ENCODE results near the gene KCTD19.

The KCTD19 gene

DNA sequence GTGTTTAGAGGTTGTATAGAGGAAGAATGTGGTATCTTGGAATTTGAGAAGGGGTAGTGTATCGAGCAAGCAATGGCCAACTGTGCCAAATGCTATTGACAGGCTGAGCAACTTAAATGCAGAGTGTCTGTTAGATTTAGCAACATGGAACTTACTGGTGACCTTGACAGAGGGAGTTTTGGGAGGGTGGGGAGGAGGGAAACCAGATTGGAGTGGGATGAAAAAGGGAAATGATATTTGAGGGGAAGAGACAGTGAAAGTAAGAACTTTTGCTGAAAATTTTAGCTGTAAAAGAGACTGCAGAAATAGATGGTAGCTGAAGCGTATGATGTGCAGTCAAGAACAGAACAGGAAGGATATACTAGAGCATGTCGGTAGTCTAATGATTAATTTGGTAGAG is 1.2 kb upstream of the KCTD19 start:
- in situ Hi-C loops (cut with MboI; ENCODE audit: low sequenced_read_pairs), result no loop called here

DNA sequence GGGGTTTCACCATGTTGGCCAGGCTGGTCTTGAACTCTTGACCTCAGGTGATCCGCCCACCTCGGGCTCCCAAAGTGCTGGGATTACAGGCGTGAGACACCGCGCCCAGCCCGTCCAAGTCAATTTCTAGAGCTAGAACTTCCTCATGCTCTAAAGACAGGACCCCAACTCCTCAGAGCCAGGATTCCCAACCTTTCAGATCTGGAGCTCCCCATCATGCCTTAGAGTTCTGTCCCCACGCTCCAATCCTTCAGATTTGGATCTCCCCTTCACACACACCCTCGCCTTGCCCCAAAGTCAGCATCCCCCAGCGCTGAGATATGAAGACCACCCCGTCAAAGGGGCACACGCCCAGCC is 448 bp downstream of the KCTD19 start:
- in situ Hi-C loops (cut with MboI; ENCODE audit: low sequenced_read_pairs), result no loop called here

DNA sequence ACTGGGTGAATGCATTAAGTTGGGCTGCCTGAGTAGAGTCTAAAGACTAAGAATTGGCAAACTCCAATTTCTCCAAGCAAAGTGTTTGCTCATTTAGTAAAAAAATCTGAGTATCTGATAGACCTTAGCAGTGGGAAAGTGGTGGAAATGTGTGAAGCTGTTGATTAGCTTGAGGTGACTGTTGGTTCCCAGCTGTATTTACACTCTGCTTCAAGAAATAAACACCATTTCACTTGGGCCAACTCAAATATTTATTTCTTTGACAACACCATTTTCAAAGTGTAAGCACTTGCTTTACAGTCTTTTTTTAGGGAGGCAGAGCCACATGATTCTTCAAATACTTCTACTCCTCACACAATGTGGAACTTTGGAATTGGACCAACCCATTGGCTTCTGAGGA is 8.7 kb downstream of the KCTD19 start:
- in situ Hi-C loops (cut with MboI; ENCODE audit: low sequenced_read_pairs), result no loop called here

DNA sequence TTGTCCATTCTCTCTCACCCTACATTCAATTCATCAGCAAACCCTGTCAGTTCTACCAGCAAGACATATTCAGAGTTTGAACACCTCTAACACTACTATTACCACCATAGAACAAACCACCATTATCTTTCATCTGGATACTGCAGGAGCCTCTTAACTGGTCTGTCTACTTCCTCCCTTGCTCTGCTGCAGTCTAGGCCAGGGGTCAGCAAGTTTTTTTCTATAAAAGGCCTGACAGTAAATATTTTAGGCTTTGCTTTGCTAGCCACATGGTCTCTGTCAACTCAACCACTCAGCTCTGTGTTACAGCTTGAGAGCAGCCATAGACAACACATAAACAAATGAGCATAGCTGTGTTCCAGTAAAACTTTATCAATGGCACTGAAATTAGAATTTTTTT is 13.8 kb downstream of the KCTD19 start:
- in situ Hi-C loops (cut with MboI; ENCODE audit: low sequenced_read_pairs), result no loop called here

DNA sequence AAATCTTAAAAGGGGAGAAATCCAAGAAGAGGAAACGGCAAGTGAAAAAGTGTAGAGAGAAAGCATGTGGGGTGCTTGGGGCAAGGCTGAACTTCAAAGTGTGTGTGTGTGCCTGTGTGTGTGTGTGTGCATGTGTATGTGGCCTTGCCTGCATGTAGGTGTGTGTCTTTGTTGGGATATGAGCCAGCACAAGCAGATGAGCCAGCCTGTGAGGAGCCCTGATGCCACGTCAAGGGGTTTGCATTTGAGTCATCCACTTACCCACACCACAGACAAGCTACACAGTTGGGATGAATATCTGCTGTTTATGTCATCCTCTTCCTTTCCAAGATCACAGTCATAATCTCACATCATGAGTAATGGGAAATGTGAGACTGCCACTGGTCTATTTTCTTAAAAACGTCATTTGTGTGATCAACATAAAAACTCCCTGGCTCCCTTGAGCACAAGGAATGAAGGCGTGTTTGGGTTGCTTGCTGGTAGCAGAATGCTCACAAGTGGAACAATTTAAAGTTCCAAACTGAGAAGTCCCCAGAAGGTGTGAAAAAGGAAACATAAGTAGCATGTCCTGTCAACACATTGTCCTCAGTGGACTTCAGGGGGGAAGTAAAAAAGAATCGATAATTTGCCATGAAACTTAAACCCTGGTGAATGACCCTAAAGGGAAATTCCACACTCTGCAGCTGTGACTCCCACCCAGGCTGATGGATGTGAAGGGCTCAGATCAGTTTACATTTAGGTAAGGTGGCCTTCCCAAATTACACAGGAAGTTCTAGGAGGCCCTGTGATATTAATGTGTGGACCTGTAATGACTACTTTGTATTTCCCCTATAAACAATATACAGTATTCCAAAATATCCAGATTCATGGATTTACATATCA is 14.7 kb downstream of the KCTD19 start:
- in situ Hi-C loops (cut with MboI; ENCODE audit: low sequenced_read_pairs), result no loop called here

DNA sequence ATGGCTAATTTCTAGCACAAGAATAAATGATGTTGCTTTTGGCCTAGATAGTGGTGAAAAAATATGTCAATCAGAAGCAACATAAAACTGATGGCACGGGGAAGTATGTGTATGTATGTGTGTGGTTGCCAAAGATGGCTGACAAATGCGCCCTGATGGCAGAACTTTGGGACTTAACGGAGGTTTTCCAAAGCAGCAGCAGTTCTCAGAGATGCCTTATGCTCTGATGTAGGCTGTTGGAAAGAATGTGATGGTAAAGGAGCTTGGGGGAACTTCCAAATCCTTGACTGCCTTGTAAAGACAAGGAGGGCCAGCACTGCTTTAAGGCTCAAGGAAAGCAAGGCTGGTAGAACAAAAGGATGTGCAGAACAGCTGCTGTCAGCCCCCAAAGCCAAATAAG is 16.0 kb downstream of the KCTD19 start:
- in situ Hi-C loops (cut with MboI; ENCODE audit: low sequenced_read_pairs), result no loop called here

DNA sequence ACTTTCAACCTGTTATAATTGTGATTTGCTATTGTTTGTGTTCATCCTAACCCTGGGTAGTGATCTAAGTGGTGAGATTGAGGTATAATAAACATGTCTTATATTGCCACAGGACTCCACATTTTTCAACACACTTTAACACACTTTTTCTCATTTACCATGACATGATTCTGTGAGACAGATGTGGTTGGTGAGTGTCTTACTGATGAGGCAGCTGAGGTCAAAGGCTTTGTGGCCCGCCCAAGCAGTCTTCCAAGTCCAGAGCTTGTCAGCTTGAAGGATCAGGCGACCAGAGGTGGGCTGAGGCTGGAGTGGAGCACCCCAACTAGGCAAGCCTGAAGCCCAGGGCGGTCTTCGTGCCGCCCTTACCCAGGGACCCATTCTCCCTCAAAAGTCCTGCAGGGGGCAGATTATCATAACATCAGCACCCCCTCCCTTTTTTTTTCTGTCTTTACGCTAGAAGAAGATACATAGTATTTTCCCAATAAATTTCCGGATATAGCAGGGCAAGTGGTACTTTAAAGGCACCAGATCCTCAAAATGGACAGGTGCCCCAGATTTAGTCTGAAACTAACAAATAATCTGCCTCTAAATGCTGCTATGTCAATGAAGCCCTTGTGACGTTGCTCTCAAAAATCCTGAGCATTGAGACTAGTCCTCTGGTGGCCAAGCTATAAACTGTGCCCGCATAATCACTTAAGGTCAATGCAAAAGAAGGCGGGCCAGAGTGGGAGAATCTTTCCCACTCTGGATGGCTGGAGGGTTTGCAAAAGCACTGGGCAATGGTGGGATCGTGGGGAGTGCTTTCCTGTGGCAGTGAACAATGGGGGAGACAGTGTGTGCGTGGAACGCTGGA is 21.1 kb downstream of the KCTD19 start:
- in situ Hi-C loops (cut with MboI; ENCODE audit: low sequenced_read_pairs), result no loop called here

DNA sequence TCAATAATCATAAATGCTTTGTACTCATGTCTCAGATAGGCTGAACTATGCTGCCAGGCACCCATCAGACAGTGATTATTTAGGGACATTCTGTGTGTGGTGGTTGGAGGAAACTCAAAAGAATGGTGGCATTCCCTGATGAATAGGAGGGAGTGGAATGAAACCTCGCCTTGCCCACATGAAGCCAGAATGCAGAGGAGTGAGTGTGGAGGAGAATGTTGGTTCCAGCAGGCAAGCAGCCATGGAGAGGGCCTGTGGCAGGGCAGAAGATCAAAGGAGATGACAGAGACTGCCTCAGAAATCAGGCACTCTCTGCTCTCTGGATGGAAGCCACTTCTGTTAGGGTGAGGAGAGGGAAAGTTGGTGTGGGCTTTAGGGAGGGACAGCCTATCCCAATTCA is 22.5 kb downstream of the KCTD19 start:
- in situ Hi-C loops (cut with MboI; ENCODE audit: low sequenced_read_pairs), result no loop called here

DNA sequence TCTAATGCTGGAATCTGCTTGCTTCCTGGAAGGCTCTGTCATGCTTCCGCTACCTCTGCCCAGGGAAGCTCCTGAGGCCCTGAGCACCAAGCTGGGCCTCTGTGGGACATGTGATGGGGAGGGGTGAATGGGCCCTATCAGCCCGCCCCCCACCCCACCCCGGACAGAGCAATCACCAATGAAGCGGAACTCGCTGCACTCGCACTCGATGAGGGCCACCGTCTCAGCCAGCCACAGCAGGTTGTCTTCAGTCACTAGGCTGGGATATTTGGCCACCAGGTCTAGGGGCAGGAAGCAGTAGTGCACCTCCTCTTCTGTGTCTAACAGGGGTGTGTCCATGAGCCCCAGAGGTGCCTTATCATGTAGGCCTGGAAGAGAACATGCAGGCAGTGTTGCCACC is 23.6 kb downstream of the KCTD19 start:
- in situ Hi-C loops (cut with MboI; ENCODE audit: low sequenced_read_pairs), result no loop called here

DNA sequence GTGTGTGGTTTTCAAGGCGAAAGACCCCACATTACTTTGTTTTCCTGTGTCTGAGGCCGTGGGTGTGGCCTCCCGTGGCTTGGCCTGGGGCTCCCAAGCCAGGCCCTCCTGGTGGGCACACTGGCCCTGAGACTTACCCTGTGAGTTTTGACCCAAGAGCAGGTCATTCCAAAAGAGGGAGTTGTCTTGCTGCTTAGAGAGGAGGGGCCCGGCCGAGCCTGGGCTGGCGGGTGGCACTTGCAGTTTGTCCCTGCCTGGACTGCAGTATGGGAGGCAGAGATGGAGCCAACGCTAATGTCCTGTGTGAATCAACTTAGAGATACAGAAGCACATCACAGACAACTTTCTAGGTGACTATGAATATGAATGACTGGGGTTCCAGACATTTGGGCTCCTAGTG is 24.5 kb downstream of the KCTD19 start:
- in situ Hi-C loops (cut with MboI; ENCODE audit: low sequenced_read_pairs), result no loop called here

DNA sequence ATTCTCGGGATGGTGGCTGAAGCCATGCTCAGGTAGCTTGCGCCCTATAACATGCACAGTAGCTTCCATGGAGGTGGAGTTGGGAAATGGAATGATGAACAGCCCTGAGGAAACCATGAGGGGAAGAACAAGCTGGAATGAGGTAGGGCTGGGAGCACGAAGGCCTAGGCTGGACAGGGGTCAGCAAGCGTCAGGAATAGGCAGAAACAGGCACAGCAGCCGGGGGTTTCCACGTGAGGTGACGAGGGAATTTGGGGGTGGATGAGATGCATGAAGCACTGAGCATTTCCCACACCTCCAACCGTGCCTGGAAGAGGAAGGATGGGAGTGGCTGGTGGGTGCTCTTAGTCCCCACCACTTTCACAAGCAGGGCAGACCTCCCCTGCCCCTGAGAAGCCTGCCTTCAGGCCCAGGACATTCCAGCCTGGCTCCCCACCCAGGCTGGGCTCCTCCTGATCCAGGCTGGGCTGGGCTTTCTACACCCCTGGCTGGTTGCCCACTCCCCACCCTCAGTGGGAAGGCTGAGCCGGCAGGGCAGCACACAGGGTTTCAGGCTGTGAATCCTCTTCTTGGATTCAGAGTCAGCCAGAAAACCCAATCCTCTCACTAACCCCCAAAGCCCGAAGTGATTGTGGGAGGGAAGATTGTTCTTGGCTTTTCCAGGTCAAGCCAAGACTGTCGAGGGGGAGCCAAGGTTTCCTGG is 25.3 kb downstream of the KCTD19 start:
- in situ Hi-C loops (cut with MboI; ENCODE audit: low sequenced_read_pairs), result no loop called here

DNA sequence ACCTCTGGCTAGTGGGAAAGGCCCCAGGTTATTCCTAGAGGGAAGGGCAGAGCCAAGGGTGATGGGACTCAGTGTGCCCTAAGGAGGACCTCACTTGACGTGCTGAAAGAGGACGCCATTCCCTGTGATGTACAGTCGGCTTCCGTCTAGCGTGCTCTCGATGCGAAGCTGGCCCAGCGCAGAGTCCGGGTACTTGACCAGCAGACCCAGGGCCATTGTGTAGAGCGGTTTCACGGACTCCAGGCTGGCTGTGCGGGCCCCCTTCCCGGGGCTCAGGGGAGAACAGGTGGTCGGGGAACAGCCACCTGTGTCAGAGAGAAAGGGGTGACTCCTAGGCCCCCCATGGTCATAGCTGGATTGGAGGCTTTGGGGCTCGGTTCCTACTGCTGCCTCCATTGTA is 27.3 kb downstream of the KCTD19 start:
- in situ Hi-C loops (cut with MboI; ENCODE audit: low sequenced_read_pairs), result no loop called here

DNA sequence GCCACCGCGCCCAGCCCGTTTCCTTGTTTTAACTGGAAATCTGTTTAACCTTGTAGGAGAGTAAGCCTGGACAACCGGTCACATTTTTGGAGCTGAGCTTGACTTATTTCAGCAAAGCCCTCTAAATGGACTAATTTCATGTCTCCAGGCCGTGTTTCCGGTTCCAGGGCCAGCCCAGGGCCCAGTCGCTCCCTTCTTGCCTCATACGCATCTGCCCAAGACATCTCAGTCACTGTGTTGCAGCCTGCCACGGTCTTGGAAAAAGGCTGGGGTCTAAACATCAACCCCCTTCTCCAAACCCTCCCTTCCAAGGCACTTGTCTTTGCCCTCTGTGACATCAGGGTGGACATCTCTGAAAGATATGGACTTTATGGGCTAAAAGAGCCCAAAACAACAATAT is 28.3 kb downstream of the KCTD19 start:
- in situ Hi-C loops (cut with MboI; ENCODE audit: low sequenced_read_pairs), result no loop called here

DNA sequence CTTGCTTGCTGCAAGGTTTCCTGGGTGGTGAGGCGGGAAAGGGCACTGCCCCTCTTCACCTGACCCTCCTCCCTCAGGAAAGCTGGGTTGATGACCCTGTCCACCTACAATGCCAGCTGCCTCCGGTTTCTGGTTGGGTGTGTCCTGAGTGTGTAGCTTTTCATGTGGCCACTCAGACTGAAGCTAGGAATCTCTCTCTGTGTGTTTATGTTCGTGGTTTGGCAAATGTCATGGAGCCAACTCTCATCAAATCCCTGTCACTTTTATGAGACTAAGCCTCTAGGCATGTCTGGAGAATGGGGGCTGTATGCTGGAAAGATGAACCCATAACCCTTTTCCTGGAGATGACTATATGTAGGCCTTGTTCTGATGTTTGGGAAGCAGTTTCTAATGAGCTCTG is 30.1 kb downstream of the KCTD19 start:
- in situ Hi-C loops (cut with MboI; ENCODE audit: low sequenced_read_pairs), result no loop called here

DNA sequence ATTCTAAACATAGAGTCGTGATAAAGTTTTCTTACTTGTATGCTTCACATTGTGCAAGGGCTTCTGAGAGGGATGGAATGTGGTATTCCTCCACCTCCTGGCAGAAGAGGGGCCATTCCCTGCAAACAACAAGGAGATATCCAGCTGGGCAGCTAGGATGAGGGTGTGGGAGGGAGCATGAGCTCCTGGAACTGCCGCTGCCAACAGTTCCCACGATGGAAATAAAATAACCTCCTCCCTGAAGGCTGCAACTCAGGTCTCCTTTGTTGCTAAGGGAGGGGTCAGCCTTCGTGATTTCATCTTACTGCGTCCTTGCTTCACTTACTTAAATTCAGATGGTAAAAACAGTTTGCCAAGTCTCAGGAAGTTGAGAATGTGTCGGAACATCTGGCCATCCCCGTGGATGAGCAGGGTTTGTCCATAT is 31.6 kb downstream of the KCTD19 start:
- in situ Hi-C loops (cut with MboI; ENCODE audit: low sequenced_read_pairs), result no loop called here

DNA sequence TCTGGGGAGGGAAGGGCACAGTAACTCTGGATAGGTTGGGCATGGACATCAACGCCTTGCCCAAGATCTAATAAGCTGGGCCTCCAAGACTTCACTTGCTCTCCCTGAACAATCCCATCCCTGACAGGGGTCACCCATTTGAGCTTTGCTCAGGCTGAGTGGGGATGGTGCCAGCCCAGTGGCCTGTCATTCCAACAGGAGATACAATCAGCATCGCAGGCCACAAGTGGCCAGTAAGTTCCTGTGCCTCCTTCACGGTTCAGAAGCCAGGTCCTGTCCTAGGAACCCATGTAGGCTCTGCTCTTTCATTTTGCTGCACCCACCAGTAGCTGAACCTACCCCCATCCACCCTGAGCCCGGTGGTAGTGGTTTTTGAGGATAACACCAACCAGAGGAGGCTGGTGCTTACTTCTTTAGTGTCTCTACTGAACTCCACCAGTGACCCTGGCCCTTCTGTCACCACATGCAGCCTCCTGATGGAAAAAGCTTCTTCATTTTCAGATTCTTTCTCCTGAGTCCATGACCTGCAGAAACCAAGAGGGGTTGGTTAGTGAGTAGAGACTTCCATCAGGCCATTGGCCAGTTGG is 32.3 kb downstream of the KCTD19 start:
- in situ Hi-C loops (cut with MboI; ENCODE audit: low sequenced_read_pairs), result no loop called here

DNA sequence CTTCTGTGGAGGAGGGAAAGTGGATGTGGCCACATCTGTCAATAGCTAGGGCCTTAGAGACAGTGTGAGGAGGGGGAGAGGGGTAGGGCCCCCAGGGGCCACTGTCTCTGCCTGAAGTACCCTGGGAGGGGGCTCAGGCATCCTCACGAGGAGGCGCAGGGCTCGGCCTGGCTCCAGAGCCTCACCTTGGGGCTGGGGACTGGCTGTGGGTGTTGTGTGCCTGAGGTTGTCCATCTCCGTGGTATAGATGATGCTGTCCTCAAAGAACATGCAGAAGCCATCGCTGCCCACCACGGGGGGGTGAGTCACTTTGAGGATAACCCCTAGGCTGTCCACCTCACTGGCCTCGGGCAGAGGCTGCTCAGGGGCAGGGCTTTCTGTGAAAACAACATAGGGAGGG is 35.1 kb downstream of the KCTD19 start:
- in situ Hi-C loops (cut with MboI; ENCODE audit: low sequenced_read_pairs), result no loop called here

DNA sequence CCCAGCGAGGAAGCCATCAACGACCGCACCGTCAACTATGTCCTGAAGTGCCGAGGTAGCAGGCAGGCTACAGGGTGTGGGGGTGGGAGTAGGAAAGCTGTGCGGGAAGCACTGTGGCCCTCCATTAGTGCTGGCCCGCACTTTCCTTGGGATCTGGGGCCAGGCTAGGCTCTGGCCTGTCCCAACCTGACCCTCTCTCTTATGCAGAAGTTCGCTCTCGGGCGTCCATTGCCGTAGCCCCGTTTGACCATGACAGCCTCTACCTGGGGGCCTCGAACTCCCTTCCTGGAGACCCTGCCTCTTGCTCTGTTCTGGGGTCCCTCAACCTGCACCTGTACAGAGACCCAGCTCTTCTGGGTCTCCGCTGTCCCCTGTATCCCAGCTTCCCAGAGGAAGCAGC is 38.6 kb downstream of the KCTD19 start:
- in situ Hi-C loops (cut with MboI; ENCODE audit: low sequenced_read_pairs), result no loop called here

DNA sequence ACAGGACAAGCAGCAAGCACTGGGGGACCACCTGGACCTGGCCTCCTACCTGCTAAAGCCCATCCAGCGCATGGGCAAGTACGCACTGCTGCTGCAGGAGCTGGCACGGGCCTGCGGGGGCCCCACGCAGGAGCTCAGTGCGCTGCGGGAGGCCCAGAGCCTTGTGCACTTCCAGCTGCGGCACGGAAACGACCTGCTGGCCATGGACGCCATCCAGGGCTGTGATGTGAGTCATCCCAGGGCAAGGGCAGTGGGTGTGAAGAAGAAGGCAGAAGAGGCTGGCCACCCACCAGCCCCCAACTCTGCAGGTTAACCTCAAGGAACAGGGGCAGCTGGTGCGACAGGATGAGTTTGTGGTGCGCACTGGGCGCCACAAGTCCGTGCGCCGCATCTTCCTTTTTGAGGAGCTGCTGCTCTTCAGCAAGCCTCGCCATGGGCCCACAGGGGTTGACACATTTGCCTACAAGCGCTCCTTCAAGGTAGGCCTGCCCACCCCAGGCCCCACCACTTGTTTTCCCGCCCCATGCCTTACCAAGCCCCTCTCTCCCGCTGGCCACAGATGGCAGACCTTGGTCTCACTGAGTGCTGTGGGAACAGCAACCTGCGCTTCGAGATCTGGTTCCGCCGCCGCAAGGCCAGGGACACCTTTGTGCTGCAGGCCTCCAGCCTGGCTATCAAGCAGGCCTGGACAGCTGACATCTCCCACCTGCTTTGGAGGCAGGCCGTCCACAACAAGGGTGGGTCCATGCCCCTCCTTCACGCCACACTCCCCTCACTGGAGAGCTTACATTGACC is 39.9 kb downstream of the KCTD19 start:
- in situ Hi-C loops (cut with MboI; ENCODE audit: low sequenced_read_pairs), result no loop called here
